Measurements from ENCODE around the gene GALNT9. TPM values are rescaled to one million over a fixed set of nuclear protein-coding genes. Genes with fewer than 3 reads are reported as not detected.

The GALNT9 gene
- total RNA-seq, 6 donors from 2014 or later: 0.26 TPM; not detected in 5

DNA sequence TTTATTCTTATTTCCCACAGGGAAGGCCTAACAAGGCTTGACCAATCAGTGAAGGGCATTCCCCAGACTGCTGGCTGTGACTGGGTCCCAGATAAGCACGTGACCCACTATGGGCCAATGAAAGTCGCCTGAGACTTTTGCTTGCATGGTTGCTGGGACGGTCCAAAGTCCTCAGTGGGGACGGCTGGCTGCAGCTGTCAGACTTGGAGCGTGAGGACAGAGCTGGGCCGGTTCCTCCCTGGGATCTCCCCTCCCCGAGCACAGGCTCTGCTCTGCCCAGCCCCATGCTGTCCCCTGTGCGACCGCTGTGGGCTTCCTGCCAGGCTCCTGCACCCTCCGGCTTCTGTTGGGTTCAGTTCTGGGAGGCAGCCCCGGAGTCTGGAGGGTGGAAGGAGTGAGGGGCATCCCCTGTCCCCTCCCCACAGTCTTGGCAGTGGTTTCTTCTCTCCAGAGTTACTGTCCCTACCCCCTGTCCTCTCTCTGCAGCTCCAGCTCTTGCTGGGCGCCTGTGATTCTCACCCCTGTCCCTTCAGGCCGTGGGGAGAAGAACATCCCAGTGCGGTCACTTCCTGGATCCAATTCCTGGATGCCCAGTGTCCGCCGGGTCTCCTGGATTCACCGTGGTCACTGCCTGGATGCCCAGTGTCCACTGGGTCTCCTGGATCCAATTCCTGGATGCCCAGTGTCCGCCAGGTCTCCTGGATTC, 50.1 kb downstream of the GALNT9 start:
- TF ChIP-seq POLR2A (IDR thresholded peaks at IDR 0.05) (no peak), POLR2AphosphoS5 (IDR thresholded peaks at IDR 0.05) (no peak), EP300 (IDR thresholded peaks at IDR 0.05) (no peak)
- TF ChIP-seq, protein P1, sequence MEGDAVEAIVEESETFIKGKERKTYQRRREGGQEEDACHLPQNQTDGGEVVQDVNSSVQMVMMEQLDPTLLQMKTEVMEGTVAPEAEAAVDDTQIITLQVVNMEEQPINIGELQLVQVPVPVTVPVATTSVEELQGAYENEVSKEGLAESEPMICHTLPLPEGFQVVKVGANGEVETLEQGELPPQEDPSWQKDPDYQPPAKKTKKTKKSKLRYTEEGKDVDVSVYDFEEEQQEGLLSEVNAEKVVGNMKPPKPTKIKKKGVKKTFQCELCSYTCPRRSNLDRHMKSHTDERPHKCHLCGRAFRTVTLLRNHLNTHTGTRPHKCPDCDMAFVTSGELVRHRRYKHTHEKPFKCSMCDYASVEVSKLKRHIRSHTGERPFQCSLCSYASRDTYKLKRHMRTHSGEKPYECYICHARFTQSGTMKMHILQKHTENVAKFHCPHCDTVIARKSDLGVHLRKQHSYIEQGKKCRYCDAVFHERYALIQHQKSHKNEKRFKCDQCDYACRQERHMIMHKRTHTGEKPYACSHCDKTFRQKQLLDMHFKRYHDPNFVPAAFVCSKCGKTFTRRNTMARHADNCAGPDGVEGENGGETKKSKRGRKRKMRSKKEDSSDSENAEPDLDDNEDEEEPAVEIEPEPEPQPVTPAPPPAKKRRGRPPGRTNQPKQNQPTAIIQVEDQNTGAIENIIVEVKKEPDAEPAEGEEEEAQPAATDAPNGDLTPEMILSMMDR (IDR thresholded peaks at IDR 0.05): no peak
- H3K36me3 ChIP-seq: no peaks in the 10 kb centered on the region
- H3K27ac ChIP-seq: no peak overlapping the region
- peaks cover 0 to 22% (median 5%) of the 10 kb centered on the region in 4 donors for H3K27me3 ChIP-seq
- peaks cover 0 to 11% (median 0%) of the 10 kb centered on the region in 4 donors for H3K4me1 ChIP-seq
- ATAC-seq (ENCODE audit: low FRiP score in 2 of 2) (peak; percentile 7 to 37), DNase-seq (peak; percentile 45 to 69)
- no peaks in the 10 kb centered on the region for H3K9me3 ChIP-seq
- 67 to 75% methylated on average over 9 to 18 of the region's 18 CpGs for WGBS, 2 donors
- no peak overlapping the region for H3K4me3 ChIP-seq

GRCh38 chr12:132278401-132279183, 50.8 kb downstream of the GALNT9 start:
- Histone ChIP-seq H3K27ac (no peak overlapping the region), H3K4me1 (peaks cover 0 to 11% (median 0%) of the 10 kb centered on the region in 4 donors), H3K9me3 (no peaks in the 10 kb centered on the region), H3K36me3 (no peaks in the 10 kb centered on the region), H3K4me3 (no peak overlapping the region), H3K27me3 (peaks cover 0 to 22% (median 5%) of the 10 kb centered on the region in 4 donors)
- WGBS, 2 donors: 59 to 70% methylated on average over 12 to 38 of the region's 38 CpGs
- DNase-seq (peak in 1 of 2 donors; percentile 64), ATAC-seq (ENCODE audit: low FRiP score in 2 of 2) (no peak)
- no peak for TF ChIP-seq EP300 (IDR thresholded peaks at IDR 0.05)
- TF ChIP-seq, protein P1 (IDR thresholded peaks at IDR 0.05): no peak
- no peak for TF ChIP-seq POLR2A (IDR thresholded peaks at IDR 0.05)
- no peak for TF ChIP-seq POLR2AphosphoS5 (IDR thresholded peaks at IDR 0.05)

DNA sequence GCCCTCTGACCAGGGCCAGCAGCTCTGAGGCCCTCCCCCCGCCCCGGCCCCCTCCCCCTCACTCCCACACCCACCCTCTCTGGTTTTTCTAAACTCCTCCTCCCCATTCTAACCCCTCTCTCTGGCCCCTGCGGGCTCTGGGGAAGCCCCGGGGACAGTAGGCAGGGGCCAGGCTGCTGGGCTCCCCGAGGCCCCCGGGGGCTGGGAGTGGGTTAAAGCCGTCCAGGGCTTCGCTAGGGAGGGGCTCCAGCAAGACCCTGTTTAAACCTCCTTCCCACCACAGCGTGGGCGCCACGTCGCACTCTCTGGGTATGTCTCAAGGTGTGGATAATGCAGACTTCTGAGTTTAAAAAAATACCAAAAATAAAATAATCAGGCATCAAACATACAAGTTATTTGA, 51.4 kb downstream of the GALNT9 start:
- TF ChIP-seq, protein P1 (IDR thresholded peaks at IDR 0.05): no peak
- TF ChIP-seq EP300 (IDR thresholded peaks at IDR 0.05) (no peak), POLR2AphosphoS5 (IDR thresholded peaks at IDR 0.05) (no peak)
- Histone ChIP-seq H3K4me3 (no peak overlapping the region), H3K36me3 (no peaks in the 10 kb centered on the region), H3K4me1 (peaks cover 0 to 11% (median 0%) of the 10 kb centered on the region in 4 donors), H3K27me3 (peaks cover 0 to 22% (median 3%) of the 10 kb centered on the region in 4 donors), H3K27ac (no peak overlapping the region), H3K9me3 (no peaks in the 10 kb centered on the region)
- WGBS, 2 donors: 31 to 32% methylated on average over 9 to 12 of the region's 12 CpGs
- DNase-seq (no peak), ATAC-seq (ENCODE audit: low FRiP score in 2 of 2) (no peak)

DNA sequence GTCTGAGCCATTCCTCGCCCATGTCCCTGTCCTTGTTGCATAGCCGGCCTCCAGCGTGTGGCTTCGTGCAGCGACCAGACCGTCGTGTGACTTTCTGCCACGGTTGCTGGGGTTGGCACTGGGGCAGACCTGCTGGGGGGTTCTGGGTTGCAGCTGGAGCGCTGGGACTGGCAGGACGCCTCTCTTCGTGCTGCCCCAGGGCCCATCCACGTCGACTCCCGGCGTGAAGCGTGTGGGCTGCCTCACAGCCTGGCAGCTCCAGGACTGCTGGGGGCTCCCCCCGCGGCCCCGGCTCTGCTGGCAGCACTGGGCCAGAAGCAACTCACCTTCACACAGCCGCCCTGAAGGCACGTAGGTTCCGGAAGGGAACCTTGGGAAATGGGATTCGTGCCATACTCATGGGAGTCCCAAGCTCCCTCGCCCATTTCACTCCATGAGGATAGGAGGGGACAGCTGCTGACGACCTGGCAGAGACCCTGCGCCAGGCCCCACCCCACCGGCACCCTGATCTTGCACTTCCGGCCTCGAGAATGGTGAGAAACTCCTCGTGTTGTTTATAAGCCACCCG, 51.9 kb downstream of the GALNT9 start:
- Histone ChIP-seq H3K27ac (no peak overlapping the region), H3K9me3 (no peaks in the 10 kb centered on the region), H3K27me3 (peaks cover 0 to 22% (median 3%) of the 10 kb centered on the region in 4 donors), H3K36me3 (no peaks in the 10 kb centered on the region), H3K4me1 (peaks cover 0 to 11% (median 0%) of the 10 kb centered on the region in 4 donors), H3K4me3 (no peak overlapping the region)
- WGBS, 2 donors: 29 to 43% methylated on average over 6 to 31 of the region's 31 CpGs
- no peak for TF ChIP-seq EP300 (IDR thresholded peaks at IDR 0.05)
- TF ChIP-seq, protein P1 (IDR thresholded peaks at IDR 0.05): no peak
- TF ChIP-seq POLR2A (IDR thresholded peaks at IDR 0.05): no peak
- TF ChIP-seq POLR2AphosphoS5 (IDR thresholded peaks at IDR 0.05): no peak
- ATAC-seq (ENCODE audit: low FRiP score in 2 of 2): no peak
- no peak for DNase-seq
